Fibroblast of lung (primary cell): ENCODE measurements around the gene DOCK4.

Experiments used
- EZH2 ChIP-seq: IDR thresholded peaks from 2 replicates; pipeline ENCODE4 v1.5.1; 2012; ENCODE audit warnings: low read length, control low read depth, mild to moderate bottlenecking; ENCODE audit errors: missing control alignments
- TF ChIP-seq, protein P1 (sequence below), 2 donors: IDR thresholded peaks in 1 of 2; conservative IDR thresholded peaks in 1 of 2; 1 replicate in 1 of 2; 2 replicates in 1 of 2; pipeline ENCODE4 v1.5.1; 2011 to 2012; ENCODE audit warnings: low read length in 2 of 2, control low read depth in 1 of 2, inconsistent platforms in 1 of 2, low read depth in 1 of 2, mild to moderate bottlenecking in 1 of 2

DNA sequence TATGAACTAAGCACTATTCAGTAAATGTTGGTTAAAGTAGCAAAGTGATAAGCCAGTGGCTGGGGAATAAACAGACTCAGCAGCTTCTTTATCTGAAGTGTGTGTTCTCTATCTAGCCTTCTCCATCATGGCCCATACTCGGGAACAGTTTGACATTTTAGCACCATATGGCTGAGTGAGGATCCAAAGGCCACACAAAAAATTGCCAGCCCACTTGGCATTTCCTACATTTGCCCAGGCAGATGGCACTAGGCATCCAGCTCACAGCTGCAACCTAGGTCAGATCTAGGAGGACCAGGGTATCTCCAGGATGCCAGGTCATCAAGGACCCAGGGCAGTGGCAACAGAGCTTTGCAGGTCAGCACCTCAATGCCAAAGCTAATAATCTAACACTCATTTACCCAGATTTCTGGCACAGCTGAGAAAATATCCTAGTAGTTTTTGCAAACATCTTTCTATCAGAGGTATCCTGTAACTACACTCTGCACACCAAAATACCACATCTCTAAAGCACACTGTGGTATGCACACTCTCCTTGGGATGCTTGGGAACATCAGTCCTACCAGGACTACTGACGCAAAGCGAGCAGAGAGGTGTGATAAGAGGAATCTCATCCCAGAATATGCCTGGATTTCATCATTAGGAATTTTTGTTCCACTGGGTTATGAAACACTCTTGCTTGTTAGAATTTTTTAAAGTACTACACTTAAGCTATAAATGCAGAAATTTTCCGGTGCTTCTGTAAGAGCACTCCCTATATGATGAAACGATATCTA, 61.7 kb downstream of the DOCK4 start:
- TF ChIP-seq, protein P1, sequence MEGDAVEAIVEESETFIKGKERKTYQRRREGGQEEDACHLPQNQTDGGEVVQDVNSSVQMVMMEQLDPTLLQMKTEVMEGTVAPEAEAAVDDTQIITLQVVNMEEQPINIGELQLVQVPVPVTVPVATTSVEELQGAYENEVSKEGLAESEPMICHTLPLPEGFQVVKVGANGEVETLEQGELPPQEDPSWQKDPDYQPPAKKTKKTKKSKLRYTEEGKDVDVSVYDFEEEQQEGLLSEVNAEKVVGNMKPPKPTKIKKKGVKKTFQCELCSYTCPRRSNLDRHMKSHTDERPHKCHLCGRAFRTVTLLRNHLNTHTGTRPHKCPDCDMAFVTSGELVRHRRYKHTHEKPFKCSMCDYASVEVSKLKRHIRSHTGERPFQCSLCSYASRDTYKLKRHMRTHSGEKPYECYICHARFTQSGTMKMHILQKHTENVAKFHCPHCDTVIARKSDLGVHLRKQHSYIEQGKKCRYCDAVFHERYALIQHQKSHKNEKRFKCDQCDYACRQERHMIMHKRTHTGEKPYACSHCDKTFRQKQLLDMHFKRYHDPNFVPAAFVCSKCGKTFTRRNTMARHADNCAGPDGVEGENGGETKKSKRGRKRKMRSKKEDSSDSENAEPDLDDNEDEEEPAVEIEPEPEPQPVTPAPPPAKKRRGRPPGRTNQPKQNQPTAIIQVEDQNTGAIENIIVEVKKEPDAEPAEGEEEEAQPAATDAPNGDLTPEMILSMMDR (conservative IDR thresholded peaks at IDR 0.05 in 1 of 2, IDR thresholded peaks at IDR 0.05 in 1 of 2; ENCODE audit: low read depth in 1 of 2, low read length in 2 of 2), result no peak
- TF ChIP-seq EZH2, result no peak
